Peyer's patch (tissue), 4 donors: ENCODE results near the gene MGMT.

ENCODE experiments used
- CTCF ChIP-seq, 6 experiments: fragments of 450-650 bp in 4 of 6; fragments of 200-600 bp in 2 of 6; sonication (generic) in 1 of 6; IDR thresholded peaks; one replicate each; pipeline ENCODE4 v1.5.1; 2017 to 2019; ENCODE audit warnings: antibody characterized with exemption in 6 of 6, mild to moderate bottlenecking in 3 of 6, moderate library complexity in 1 of 6
- POLR2A ChIP-seq, 2 donors: fragments of 450-650 bp; IDR thresholded peaks; one replicate each; pipeline ENCODE4 v1.5.1; 2017; ENCODE audit warnings: antibody characterized with exemption in 2 of 2, mild to moderate bottlenecking in 2 of 2, moderate library complexity in 2 of 2

- no peak for TF ChIP-seq CTCF (IDR thresholded peaks at IDR 0.05)
- no peak for TF ChIP-seq POLR2A (IDR thresholded peaks at IDR 0.05)
These were observed 245.0 kb downstream of the MGMT start for GRCh38 chr10:129712000-129712399.
